BE2C (cell line): ENCODE results near the gene KCNT2.

Experiments used
- DNase-seq: peaks from one replicate; pipeline ENCODE4 v3.0.0-alpha.2; 2020
- H3K27me3 ChIP-seq: fragments of 250-450 bp; sonication (Bioruptor Pico); 2 replicates; pipeline ENCODE4 v1.5.1; 2020; ENCODE audit warnings: mild to moderate bottlenecking
- H3K36me3 ChIP-seq: fragments of 250-450 bp; sonication (Bioruptor Pico); 2 replicates; pipeline ENCODE4 v1.5.1; 2020; ENCODE audit warnings: mild to moderate bottlenecking
- H3K4me1 ChIP-seq: fragments of 250-450 bp; sonication (Bioruptor Pico); 2 replicates; pipeline ENCODE4 v1.5.1; 2020
- H3K4me3 ChIP-seq: 2 replicates; pipeline ENCODE4 v1.5.1; 2011; ENCODE audit warnings: low read depth, low read length
- H3K9me3 ChIP-seq: fragments of 250-450 bp; sonication (Bioruptor Pico); 2 replicates; pipeline ENCODE4 v1.5.1; 2020
- CTCF ChIP-seq: IDR thresholded peaks from 2 replicates; pipeline ENCODE4 v1.5.1; 2012; ENCODE audit warnings: mild to moderate bottlenecking, low read depth, low read length

The KCNT2 gene

GRCh38 chr1:196584696-196585095 is 23.5 kb downstream of the KCNT2 start:
- H3K36me3 ChIP-seq = no peaks in the 10 kb centered on the region
- H3K4me3 ChIP-seq = no peak overlapping the region
- no peak for TF ChIP-seq CTCF
- no peaks in the 10 kb centered on the region for H3K27me3 ChIP-seq
- H3K4me1 ChIP-seq = 0 out of 2 replicates have a peak, but pooled peaks cover 4% of the 10 kb centered on the region
- DNase-seq = no peak
- no peaks in the 10 kb centered on the region for H3K9me3 ChIP-seq

GRCh38 chr1:196577386-196577785 is 30.9 kb downstream of the KCNT2 start:
- Histone ChIP-seq H3K4me3 (no peak overlapping the region), H3K27me3 (no peaks in the 10 kb centered on the region), H3K36me3 (no peaks in the 10 kb centered on the region), H3K9me3 (no peaks in the 10 kb centered on the region), H3K4me1 (no peaks in the 10 kb centered on the region)
- no peak for DNase-seq
- no peak for TF ChIP-seq CTCF

- DNase-seq = no peak
- no peaks in the 10 kb centered on the region for H3K9me3 ChIP-seq
- TF ChIP-seq CTCF = no peak
- H3K4me3 ChIP-seq = no peak overlapping the region
- no peaks in the 10 kb centered on the region for H3K36me3 ChIP-seq
- no peaks in the 10 kb centered on the region for H3K27me3 ChIP-seq
- H3K4me1 ChIP-seq = no peaks in the 10 kb centered on the region
These were observed 35.0 kb downstream of the KCNT2 start for GRCh38 chr1:196573226-196573625.

- Histone ChIP-seq H3K4me1 (no peaks in the 10 kb centered on the region), H3K4me3 (no peak overlapping the region), H3K9me3 (no peaks in the 10 kb centered on the region), H3K27me3 (no peaks in the 10 kb centered on the region), H3K36me3 (no peaks in the 10 kb centered on the region)
- no peak for TF ChIP-seq CTCF
- DNase-seq = no peak
These were observed 41.0 kb downstream of the KCNT2 start for GRCh38 chr1:196567238-196567637.

GRCh38 chr1:196563768-196564167 is 44.5 kb downstream of the KCNT2 start:
- no peaks in the 10 kb centered on the region for H3K27me3 ChIP-seq
- H3K36me3 ChIP-seq = no peaks in the 10 kb centered on the region
- no peak overlapping the region for H3K4me3 ChIP-seq

GRCh38 chr1:196559314-196559713 is 48.9 kb downstream of the KCNT2 start:
- DNase-seq = no peak
- H3K4me3 ChIP-seq = no peak overlapping the region
- no peaks in the 10 kb centered on the region for H3K36me3 ChIP-seq
- H3K4me1 ChIP-seq = no peaks in the 10 kb centered on the region
- H3K27me3 ChIP-seq = no peaks in the 10 kb centered on the region
- no peak for TF ChIP-seq CTCF
- H3K9me3 ChIP-seq = no peaks in the 10 kb centered on the region

More at GRCh38 chr1:196563768-196564167, 44.5 kb downstream of the KCNT2 start:
- no peaks in the 10 kb centered on the region for H3K9me3 ChIP-seq
- DNase-seq = no peak
- TF ChIP-seq CTCF = no peak
- no peaks in the 10 kb centered on the region for H3K4me1 ChIP-seq
